Testis (tissue), 2 donors: ENCODE measurements around the gene RASL10A.

ENCODE experiments used
- POLR2A ChIP-seq: fragments of 450-650 bp; IDR thresholded peaks from one replicate; pipeline ENCODE4 v1.6.1; 2017; ENCODE audit warnings: antibody characterized with exemption, mild to moderate bottlenecking, moderate library complexity
- TF ChIP-seq, protein P1 (sequence below), 3 experiments: fragments of 450-650 bp in 2 of 3; fragments of 200-600 bp in 1 of 3; sonication (generic) in 1 of 3; IDR thresholded peaks; one replicate each; pipeline ENCODE4 v1.5.1; 2016 to 2019; ENCODE audit warnings: antibody characterized with exemption in 3 of 3, mild to moderate bottlenecking in 2 of 3, moderate library complexity in 1 of 3

DNA sequence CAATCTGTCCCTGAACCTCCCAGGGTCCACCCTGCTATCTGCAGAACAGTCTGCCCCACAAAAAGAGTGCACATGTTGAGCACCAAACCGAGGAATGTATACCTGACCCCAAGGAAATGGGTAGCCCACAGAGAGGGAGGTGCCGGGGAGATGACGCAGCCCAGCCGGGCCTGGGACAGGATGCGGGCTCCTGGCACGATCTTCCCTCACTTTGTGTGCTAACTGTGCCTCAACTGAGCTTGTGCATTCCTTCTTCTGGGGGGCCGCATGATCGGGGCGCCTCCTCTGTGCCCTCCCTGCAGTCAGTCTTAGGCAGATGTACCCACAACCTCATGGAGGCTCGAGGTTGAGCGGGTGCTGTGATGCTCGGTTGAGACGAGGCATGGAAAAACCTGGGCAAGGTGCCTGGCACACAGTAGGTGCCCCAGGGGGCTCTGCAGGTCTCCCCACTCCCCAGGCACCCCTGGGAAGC, 6.7 kb downstream of the RASL10A start:
- TF ChIP-seq, protein P1, sequence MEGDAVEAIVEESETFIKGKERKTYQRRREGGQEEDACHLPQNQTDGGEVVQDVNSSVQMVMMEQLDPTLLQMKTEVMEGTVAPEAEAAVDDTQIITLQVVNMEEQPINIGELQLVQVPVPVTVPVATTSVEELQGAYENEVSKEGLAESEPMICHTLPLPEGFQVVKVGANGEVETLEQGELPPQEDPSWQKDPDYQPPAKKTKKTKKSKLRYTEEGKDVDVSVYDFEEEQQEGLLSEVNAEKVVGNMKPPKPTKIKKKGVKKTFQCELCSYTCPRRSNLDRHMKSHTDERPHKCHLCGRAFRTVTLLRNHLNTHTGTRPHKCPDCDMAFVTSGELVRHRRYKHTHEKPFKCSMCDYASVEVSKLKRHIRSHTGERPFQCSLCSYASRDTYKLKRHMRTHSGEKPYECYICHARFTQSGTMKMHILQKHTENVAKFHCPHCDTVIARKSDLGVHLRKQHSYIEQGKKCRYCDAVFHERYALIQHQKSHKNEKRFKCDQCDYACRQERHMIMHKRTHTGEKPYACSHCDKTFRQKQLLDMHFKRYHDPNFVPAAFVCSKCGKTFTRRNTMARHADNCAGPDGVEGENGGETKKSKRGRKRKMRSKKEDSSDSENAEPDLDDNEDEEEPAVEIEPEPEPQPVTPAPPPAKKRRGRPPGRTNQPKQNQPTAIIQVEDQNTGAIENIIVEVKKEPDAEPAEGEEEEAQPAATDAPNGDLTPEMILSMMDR (IDR thresholded peaks at IDR 0.05) = no peak
- no peak for TF ChIP-seq POLR2A
